Neural progenitor cell (in vitro differentiated cells): ENCODE data around the gene GALNS.

ENCODE experiments used
- CTCF ChIP-seq: fragments of 200-600 bp; sonication (generic); IDR thresholded peaks from 2 replicates; pipeline ENCODE4 v1.5.1; 2017; ENCODE audit warnings: antibody characterized with exemption, mild to moderate bottlenecking
- EZH2phosphoT487 ChIP-seq: fragments of 200-600 bp; sonication (generic); IDR thresholded peaks from 2 replicates; pipeline ENCODE4 v1.6.1; 2017; ENCODE audit warnings: antibody characterized with exemption

- no peak for TF ChIP-seq CTCF
- TF ChIP-seq EZH2phosphoT487: no peak
These were observed 21.0 kb upstream of the GALNS start for GRCh38 chr16:88877564-88878289.
